GM11168 (cell line): ENCODE data around the gene BAZ2B.
"Not testable (repeated sequence)": the region's sequence is repeated elsewhere in the genome, so short reads cannot be mapped to it uniquely, and the experiment has no call there.

Source experiments
- in situ Hi-C: fragments of 300-500 bp; cut with MboI; formaldehyde crosslinking; loops from one replicate; pipeline ENCODE4 v1.12.0; 2022; ENCODE audit warnings: low sequenced_read_pairs; ENCODE audit not compliant: unreplicated experiment

The BAZ2B gene, protein sequence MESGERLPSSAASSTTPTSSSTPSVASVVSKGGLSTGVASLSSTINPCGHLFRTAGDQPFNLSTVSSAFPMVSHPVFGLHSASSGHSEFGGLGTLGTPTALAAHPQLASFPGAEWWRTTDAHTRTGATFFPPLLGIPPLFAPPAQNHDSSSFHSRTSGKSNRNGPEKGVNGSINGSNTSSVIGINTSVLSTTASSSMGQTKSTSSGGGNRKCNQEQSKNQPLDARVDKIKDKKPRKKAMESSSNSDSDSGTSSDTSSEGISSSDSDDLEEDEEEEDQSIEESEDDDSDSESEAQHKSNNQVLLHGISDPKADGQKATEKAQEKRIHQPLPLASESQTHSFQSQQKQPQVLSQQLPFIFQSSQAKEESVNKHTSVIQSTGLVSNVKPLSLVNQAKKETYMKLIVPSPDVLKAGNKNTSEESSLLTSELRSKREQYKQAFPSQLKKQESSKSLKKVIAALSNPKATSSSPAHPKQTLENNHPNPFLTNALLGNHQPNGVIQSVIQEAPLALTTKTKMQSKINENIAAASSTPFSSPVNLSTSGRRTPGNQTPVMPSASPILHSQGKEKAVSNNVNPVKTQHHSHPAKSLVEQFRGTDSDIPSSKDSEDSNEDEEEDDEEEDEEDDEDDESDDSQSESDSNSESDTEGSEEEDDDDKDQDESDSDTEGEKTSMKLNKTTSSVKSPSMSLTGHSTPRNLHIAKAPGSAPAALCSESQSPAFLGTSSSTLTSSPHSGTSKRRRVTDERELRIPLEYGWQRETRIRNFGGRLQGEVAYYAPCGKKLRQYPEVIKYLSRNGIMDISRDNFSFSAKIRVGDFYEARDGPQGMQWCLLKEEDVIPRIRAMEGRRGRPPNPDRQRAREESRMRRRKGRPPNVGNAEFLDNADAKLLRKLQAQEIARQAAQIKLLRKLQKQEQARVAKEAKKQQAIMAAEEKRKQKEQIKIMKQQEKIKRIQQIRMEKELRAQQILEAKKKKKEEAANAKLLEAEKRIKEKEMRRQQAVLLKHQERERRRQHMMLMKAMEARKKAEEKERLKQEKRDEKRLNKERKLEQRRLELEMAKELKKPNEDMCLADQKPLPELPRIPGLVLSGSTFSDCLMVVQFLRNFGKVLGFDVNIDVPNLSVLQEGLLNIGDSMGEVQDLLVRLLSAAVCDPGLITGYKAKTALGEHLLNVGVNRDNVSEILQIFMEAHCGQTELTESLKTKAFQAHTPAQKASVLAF (N-terminal part only)

GRCh38 chr2:159616286-159616701 is at the start of gene BAZ2B:
Gene BAZ2B (minus strand): TSS chr2:159616548. CDS start chr2:159478719, 137,829 bp downstream.
- in situ Hi-C loops, result no loop called here

GRCh38 chr2:159661286-159661685 is 44.9 kb upstream of the BAZ2B start:
- in situ Hi-C loops, result no loop called here

- in situ Hi-C loops, result no loop called here
Observed at GRCh38 chr2:159658881-159659873, 42.8 kb upstream of the BAZ2B start.

DNA sequence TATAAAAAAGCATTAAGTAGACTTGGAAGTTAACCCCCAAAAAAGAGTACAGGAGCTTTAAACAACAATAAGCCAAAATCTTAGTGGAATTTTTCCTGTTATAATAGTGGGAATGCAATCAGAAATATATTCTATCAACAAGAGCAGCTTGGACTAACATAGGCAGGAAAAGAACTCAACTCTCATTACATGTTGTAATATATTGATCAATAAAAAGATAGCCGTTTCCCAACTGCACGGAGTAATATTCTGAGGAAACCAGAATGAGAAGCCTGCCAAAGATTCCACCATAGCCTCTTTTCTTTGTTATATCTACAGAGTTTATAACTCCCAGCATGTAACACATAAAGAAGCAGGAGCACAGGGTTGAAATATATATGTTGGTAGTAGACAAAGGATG is 37.6 kb upstream of the BAZ2B start:
- in situ Hi-C loops, result no loop called here

GRCh38 chr2:159651884-159652283 is 35.5 kb upstream of the BAZ2B start:
- in situ Hi-C loops, result no loop called here

- in situ Hi-C loops, result no loop called here
Observed at GRCh38 chr2:159650574-159650973, 34.2 kb upstream of the BAZ2B start.

GRCh38 chr2:159648643-159649042 is 32.3 kb upstream of the BAZ2B start:
- in situ Hi-C loops, result no loop called here

GRCh38 chr2:159647667-159648066 is 31.3 kb upstream of the BAZ2B start:
- in situ Hi-C loops, result no loop called here

GRCh38 chr2:159640176-159640575 is 23.8 kb upstream of the BAZ2B start:
- in situ Hi-C loops, result no loop called here

DNA sequence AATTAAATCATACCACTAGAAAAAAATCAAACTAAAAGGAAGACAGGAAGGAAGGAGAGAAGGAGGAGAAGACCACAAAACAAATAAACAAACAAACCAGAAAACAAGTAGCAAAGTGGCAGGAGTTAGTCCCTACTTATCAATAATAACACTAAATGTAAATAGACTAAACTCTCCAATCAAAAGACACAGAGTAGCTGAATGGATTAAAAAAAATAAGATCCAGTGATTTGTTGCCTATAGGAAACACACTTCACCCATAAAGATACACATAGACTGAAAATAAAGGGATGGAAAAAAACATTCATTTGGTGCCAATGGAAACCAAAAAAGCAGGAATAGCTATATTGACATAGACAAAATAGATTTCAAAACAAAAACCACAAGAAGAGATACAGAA is 23.4 kb upstream of the BAZ2B start:
- in situ Hi-C loops, result no loop called here

GRCh38 chr2:159639071-159639470 is 22.7 kb upstream of the BAZ2B start:
- in situ Hi-C loops, result no loop called here

DNA sequence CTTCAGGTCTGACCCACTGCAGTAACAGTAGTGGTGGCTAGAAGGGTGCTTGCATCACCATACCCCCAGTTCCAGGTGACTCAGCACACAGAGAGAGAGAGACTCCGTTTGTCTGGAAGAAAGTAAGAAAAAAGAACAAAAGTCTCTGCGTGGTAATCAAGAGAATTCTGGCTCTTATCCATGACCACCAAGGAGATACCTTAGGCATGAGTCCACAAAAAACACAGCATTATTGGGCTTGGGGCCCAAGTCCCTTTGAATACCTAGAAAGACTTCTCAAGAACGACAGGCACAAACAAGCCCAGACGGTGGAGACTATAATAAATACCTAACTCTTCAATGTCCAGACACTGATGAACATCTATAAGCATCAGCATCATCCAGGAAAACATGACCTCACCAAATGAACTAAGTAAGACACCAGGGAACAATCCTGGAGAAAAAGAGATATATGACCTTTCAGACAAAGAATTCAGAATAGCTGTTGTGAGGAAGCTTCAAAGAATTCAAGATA is 21.7 kb upstream of the BAZ2B start:
- in situ Hi-C loops, result no loop called here

GRCh38 chr2:159637240-159637639 is 20.9 kb upstream of the BAZ2B start:
- in situ Hi-C loops, result no loop called here

GRCh38 chr2:159635006-159635789 is 18.9 kb upstream of the BAZ2B start:
- in situ Hi-C loops, result no loop called here

- in situ Hi-C loops, result no loop called here
Observed at GRCh38 chr2:159633219-159633618, 16.9 kb upstream of the BAZ2B start.

DNA sequence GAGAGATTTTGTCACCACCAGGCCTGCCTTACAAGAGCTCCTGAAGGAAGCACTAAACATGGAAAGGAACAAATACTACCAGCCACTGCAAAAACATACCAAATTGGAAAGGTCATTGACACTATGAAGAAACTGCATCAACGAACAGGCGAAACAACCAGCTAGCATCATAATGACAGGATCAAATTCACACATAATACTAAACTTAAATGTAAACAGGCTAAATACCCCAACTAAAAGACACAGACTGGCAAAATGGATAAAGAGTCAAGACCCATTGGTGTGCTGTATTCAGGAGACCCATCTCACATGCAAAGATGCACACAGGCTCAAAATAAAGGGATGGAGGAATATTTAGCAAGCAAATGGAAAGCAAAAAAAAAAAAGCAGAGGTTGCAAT is 9.3 kb upstream of the BAZ2B start:
- in situ Hi-C loops, result not testable (repeated sequence)

- in situ Hi-C loops, result no loop called here
Observed at GRCh38 chr2:159623436-159623835, 7.1 kb upstream of the BAZ2B start.

DNA sequence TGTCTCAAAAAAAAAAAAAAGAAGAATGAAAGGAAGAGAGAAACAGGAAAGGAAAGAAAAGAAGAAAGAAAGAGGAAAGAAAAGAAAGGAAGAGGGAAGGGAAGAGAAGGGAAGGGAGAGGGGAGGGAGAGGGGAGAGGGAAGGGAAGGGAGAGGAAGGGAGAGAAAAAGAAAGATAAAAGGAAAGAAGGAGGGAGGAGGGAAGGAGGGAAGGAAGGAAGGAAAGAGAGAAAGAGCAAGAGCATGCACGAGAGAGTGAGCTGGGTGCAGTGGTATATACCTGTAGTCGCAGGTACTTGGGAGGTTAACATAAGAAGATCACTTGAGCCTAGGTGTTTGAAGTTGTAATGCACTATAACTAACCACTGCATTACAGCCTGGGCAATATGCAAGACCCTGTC is 6.6 kb upstream of the BAZ2B start:
- in situ Hi-C loops, result no loop called here
